Measurements from ENCODE around the gene IFI35.
"Not testable (repeated sequence)": the region's sequence is repeated elsewhere in the genome, so short reads cannot be mapped to it uniquely, and the experiment has no call there.

Gene IFI35

DNA sequence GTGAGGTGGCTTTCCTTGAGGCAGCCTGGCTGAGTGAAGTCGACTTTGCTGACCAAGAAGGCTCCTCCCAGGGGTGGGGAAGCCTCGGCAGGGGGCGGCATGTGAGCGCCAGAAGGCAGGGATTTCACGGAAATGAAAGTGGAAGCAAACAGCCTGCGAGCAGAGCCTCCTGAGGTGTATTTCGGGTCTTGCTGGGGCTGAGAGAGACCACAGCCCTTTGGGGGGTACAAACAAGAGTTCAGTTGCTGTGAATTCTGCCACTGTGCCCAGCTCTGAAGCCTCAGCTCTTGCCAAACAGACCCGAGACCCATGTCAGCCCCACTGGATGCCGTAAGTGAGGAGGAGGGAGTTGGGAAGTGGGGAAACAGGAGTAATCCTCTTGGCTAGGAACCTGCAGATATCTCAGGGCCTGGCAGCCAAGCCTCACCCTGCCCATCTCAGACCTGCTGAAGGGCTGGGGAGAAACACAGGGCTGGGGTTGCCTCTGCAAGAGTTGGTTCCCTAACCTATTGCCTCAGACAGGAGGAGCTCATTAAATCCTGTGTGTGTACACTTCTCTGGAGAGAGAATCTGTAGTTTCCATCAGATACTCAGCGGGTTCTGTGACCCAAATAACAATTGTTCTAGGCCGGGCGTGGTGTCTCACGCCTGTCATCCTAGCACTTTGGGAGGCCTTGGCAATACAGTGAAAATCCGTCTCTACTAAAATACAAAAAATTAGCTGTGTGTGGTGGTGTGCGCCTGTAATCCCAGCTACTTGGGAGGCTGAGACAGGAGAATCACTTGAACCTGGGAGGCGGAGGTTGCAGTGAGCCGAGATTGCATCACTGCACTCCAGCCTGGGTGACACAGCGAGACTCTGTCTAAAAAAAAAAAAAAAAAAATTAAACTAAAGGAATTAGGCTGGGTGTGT lies at the start of gene IFI35:
IFI35 (plus strand) TSS at position 146 of the 913 bp plus-strand sequence; CDS start at position 310, 164 bp downstream.
- DNase-seq, result peak; percentile 89

DNA sequence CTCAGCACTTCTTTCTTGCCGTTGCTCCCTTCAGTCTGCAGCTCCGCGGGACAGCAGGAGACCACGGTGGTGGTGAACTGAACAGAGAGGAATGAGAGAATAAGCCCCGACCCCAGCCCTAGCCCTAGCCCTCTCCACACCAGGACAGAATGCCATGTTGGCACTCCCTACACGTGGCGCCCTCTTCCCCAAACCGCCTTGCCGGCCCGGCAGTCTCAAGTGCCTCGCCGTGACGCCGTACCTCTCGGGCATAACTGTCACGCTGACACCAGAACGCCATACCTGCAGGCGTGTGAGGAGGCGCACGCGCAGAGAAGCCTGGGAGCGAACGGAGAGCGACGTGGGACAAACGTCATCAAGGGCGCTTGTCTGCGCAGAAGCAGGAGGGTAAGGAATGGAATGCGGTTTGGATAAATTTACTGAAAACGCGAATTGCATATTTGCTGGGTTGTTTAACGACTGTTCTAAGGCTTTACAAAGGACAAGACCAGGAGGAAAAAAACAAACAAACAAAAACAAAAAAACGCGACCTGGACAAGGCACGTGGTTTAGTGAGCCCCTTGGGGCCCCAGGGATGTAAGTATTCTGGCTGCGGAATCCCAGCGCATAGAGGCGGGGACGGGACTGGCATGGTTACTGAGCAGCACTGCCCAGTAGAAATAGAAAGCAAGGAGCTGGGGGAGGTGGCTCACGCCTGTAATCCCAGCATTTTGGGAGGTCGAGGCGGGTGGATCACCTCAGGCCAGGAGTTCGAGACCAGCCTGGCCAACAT lies 42.2 kb upstream of the IFI35 start, which contains the start of gene AARSD1:
AARSD1 (minus strand) TSS at position 294 of the 772 bp plus-strand sequence; CDS start at position 280, 14 bp downstream.
- DNase-seq, result peak; percentile 93

DNA sequence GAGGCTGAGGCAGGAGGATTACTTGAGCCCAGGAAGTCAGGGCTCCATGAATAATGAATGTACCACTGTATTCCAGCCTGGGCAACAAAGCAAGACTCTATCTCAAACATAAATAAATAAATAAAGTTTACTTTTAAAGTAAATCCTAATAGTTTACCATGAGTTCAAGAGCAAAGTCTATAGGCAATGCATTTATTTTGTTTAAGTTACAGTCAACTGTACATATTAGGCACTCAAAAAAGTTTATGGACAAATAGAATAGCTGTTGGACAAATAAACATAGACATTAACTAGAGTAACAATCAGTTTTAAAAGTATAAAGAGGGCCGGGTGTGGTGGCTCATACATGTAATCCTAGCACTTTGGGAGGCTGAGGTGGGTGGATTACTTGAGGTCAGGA lies 38.7 kb upstream of the IFI35 start:
- DNase-seq, result no peak

DNA sequence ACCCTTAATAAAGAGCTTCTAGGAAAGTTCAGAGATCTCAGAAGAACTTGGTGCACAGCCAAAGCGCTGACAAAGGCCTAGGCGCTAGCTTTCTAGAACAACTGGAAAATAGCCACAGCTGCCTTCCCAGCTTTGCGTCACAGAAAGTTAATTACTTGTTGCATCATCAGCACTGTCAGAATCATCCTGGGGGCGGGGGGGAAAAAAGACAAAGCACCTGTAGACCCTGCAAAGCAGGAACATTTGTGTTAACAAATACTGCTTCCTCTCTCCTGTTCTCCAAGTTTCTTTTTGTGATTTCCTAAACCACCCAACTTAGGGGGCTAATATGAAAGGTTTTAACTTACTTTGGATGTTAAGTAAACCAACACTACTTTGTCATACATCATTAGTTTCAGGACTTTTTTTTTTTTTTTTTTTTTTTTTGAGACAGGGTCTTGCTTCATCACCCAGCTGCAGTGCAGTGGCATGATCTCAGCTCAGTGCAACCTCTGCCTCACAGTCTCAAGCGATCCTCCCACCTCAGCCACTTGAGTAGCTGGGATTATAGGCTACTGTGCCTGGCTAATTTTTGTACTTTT lies 37.5 kb upstream of the IFI35 start:
- no peak for DNase-seq

DNA sequence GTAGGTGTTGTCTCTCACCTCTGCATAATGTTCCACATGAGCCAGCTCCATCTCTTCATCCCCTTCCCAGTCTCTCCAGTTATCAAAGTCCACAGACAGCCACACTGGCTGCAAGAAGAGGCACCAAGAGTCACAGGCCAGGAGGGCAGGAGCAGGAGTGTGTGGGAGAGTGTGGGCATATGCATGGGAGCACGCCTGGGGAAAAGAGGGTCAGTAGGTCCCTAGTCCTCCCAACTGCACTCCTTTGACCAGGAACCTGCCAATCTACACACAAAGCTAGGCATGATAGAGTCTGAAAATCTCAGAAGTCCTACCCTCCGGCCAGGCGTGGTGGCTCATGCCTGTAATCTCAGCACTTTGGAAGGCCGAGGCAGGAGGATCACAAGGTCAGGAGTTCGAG lies 35.0 kb upstream of the IFI35 start:
- no peak for DNase-seq

DNA sequence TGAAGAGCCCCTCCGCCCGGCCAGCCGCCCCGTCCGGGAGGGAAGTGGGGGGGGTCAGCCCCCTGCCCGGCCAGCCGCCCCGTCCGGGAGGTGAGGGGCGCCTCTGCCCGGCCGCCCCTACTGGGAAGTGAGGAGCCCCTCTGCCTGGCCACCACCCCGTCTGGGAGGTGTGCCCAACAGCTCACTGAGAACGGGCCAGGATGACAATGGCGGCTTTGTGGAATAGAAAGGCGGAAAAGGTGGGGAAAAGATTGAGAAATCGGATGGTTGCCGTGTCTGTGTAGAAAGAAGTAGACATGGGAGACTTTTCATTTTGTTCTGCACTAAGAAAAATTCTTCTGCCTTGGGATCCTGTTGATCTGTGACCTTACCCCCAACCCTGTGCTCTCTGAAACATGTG lies 33.3 kb upstream of the IFI35 start:
- DNase-seq, result not testable (repeated sequence)

DNA sequence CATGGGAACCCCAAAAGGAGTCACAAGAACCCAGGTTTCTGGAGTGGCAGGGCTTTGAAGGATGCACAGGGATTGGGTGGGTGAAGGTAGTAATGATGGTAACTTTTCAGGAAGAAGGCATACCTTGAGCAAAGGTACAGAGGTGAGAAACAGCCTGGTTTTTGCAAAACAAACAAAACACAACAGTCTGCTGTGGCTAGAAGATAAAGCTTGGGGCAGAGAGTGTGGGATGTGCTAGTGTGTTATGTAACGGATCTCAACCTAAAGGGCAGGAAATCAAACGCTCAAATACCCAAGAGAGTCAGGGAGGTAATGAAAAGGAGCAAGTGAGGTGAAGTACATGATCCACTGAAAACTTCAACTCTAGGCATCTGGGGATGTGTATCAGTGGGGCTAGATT lies 31.3 kb upstream of the IFI35 start:
- DNase-seq, result no peak

DNA sequence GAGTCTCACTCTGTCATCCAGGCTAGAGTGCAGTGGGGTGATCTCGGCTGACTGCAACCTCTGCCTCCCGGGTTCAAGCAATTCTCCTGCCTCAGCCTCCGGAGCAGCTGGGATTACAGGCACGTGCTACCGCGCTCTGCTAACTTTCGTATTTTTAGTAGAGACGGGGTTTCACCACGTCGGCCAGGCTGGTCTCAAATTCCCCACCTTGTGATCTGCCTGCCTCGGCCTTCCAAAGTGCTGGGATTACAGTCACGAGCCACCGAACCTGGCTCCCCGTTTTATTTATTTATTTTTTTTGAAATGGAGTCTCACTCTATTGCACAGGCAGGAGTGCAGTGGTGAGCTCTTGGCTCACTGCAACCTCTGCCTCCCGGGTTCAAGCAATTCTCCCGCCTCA lies 30.9 kb upstream of the IFI35 start:
- not testable (repeated sequence) for DNase-seq

DNA sequence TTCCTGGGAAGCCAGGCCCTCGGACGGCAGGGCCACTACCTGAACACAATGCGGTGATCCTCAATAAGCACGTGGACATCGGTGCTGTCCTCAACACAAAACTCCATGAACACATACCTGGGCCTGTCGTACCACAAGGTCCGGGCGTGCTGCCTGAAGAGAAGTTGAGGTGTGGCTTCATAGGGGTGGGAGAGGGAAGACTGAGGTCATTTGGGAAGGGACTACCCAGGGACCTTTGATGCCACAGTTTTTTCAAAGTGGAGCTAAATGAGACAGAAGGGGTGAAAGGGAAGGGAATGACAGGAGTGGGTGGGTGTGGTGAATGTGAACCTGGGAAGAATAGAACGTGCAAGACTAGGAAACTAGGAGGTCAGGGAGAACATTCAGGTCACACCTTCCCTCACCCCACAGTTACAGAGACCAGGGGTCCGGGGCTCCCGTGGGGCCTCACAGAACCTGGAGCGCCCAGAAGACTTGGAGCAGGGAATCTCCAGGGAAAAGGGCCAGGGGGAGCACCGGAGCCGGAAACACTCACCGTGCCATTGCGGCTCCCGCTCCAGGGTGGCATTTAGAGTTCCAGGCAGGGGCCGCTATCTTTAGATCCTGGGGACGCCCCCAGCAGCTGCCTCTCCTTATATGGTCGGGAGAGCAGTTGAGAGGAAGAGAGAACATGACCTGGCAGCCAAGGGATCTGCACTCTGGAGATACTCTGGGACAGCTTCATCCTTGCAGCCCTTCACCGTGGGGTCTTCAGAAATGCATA lies 26.9 kb upstream of the IFI35 start, which contains the start of gene PTGES3L:
PTGES3L (minus strand) TSS at position 570 of the 763 bp plus-strand sequence; CDS start at position 543, 27 bp downstream.
- DNase-seq, result no peak

DNA sequence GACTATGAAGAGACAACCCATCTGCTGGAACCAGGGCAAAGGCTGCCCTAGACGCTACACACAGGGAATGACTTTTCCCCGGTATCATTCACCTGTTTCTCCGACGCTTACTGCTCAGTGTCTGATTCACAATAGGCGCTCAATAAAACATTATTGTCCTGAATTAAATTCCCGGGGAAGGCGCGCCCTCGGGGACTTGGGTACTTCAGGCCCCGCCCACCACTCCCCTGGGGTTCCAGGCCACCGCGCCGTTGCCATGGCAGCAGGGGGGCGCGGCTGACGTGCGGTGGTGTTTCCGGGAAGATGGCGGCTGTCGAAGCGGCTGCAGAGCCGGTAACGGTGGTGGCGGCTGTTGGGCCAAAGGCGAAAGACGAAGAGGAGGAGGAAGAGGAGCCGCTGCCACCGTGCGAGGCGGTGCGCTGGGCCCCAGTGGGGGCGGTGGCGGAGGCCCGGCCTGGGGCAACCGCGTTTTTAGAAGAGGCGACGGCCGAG lies 26.3 kb upstream of the IFI35 start, which contains the start of gene RUNDC1:
RUNDC1 (plus strand) TSS at position 292 of the 492 bp plus-strand sequence; CDS start at position 304, 12 bp downstream.
- DNase-seq, result peak; percentile 91

DNA sequence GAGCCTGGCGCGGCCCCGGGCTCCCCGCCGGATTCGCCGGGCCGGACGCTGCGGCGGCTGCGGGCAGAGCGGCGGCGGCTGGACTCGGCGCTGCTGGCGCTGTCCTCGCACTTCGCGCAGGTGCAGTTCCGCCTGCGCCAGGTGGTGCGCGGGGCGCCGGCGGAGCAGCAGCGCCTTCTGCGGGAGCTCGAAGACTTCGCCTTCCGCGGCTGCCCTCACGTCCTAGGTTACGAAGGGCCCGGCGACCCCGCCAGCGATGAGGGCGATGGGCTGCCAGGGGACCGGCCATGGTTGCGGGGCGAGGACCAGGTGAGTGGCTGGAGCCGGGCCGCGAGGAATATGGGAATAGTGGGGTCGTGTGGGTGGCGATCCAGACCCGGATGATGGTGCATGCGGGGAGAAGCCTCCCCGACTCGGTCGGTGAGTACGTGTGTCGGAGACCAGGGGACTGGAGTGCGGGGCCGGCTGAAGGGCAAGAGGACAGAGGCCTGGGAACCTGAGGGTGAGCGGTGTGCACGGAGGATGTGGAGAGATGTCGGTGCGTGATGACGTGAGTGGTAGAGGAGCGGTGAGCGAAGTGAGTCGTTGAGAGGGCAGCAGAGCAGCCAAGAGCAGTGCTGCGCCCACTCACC lies 25.7 kb upstream of the IFI35 start:
- peak; percentile 56 for DNase-seq

DNA sequence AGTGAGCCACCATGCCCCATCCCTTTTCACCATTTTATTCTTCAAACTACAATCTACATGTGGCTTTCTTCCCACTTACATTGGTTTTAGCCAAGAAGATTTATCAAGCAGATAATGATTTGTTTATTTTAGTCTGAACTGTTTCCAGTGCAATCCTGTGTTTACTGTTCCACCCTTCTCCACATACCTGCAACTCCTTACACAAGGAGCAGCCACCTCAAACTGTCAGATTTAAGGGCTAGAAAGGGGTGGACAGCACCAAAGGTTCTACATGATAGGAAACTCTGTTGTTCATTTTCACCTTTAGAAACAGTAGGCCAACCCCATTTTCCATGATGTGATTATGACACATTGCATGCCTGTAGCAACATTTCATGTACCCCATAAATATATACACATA lies 24.3 kb upstream of the IFI35 start:
- no peak for DNase-seq

DNA sequence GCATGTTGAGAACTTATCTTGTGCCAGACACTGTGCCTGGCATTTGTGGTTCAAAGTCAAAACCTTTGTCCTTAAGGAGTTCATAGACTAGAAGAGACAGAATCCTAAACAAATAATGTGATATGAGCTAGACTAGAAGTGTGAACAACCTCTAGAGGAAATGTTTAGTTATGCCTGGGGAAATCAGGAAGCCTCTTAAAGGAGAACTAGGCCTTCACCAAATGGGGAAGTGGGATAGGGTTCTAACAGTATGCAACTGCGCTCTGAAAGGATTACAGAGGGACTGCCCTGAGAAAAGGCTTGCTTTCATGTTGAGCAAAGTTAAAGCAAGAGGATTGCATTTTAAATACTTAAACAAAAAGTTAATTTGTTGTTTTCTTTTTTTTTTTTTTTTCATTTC lies 21.4 kb upstream of the IFI35 start:
- DNase-seq, result no peak

DNA sequence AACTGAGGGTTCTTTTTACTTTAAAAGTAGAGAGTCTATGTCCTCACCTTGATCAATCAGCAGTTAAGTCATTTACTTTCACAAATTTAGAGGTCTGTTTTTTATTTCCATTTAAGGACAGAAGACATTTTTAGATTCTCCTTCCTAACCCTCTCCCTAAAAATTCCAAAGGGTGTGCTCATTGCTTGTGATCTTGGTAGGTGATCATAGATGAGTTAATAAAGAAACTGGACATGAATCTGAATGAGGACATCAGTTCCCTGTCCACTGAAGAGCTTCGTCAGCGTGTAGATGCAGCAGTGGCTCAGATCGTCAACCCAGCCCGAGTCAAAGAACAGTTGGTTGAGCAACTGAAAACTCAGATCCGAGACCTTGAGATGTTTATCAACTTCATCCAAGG lies 17.4 kb upstream of the IFI35 start:
- no peak for DNase-seq

DNA sequence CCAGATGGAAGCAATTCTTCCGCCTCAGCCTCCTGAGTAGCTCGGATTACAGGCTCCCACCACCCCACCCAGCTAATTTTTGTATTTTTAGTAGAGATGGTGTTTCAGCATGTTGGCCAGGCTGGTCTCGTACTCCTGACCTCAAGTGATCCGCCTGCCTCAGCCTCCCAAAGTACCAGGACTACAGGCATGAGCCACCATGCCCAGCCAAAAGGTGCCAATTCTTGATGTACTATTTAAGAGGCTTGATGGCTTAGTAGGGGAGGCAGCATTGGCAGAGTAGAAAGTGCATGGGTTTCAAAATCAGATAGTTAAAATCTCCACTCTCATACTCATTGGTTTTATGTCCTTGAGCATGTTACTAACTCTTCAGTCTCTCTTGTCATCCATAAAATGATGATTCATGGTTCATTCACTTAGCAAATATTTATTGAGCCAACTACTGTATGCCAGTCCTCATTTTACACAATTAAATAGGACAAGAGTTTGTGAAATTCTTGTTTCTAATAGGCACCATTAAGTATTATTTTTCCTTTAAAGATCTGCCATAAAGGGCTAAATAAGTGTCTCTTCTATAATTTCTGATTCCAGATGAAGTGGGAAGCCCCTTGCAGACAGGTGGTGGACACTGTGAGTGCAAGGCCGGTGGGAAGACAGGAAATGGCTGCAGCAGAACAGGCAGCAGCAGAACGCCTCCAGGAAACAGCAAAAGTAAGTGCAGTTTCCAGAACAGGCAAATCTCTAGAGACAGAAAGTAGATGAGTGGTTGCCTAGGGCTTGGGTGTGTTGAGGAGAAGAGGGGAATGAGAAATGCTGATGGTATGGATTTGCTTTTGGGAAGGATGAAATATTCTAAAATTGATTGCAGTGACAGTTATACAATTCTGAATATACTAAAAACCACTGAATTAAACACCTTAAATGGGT lies 16.6 kb upstream of the IFI35 start:
- no peak for DNase-seq

DNA sequence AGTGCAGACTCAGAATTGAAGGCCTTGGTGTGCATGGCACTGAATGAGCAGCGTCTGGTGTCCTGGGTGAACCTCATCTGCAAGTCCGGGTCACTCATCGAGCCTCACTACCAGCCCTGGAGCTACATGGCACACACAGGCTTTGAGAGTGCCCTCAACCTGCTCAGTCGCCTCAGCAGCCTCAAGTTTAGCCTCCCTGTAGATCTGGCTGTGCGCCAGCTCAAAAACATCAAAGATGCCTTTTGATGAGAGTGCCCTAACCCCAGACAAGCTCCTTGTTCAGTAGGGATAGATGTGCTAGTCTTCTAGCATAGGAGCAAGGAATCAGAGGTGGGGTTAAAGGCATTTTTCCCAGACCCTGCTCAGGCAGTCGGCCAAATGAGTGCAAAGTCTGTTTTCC lies 15.1 kb upstream of the IFI35 start:
- DNase-seq, result no peak

DNA sequence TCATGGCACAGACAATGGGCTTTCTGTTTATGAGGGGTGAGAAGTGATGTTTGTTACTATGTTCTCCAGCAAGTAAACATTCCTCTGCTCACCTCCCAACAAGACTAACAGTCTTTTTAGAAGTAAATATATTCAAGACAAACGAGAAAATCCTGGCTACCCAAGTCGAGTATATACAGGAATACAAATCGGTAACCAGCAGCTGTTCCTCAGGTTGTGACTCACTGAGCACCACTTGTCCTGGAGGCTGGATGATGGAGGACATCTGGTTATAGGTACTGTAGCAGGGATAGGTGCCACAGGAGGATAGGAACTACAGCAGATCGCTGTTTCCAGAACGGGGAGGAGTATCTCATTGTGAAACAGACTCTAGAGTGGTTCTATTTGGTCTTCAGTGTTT lies 13.7 kb upstream of the IFI35 start:
- DNase-seq, result no peak

DNA sequence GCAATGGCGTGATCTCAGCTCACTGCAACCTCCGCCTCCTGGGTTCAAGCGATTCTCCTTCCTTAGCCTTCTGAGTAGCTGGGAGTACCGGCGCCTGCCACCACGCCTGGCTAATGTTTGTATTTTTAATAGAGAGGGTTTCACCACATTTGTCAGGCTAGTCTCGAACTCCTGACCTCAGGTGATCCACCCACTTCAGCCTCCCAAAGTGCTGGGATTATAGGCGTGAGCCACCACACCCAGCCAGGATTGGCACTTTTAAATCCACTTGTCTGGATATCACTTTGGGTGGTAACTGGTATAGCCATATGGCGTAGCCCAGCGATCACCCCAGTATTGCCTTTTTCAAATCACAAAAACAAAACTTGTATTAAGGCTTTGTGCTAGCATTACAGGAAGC lies 12.7 kb upstream of the IFI35 start:
- not testable (repeated sequence) for DNase-seq

DNA sequence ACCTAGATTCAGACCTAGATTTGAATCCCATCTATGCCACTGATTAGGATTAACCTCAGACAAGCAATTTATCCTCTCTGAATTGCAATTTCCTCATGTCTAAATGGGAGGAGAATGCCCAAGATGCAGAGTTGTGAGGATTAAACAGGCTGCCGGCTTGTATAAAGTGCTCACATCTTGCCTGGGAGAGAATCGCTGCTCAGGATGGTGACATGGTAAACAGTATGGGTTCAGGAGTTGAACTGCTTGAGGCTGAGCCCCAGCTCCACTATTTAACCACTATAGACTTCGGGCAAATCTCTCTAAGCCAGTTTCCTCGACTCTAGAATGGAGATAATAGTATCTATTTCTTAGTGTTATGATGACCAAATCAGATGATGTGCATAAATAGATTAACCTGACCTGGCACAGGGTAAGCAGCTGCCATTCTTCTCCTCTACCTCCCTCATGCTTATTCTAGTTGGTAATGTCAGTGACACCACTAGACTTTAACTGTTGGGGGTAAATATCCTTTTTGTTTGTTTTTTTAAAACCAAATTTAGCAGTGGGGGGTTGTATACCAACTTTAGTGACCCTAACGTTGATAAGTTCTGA lies 9.1 kb upstream of the IFI35 start:
- no peak for DNase-seq
